Fibroblast of mammary gland (primary cell): ENCODE measurements around the gene KBTBD13.

ENCODE experiments used
- DNase-seq: peaks from one replicate; pipeline ENCODE4 v3.0.0-alpha.2; 2010; ENCODE audit warnings: low read depth
- H3K4me3 ChIP-seq: 2 replicates; pipeline ENCODE4 v1.5.1; 2011; ENCODE audit warnings: low read depth, mild to moderate bottlenecking, low read length, moderate library complexity; ENCODE audit not compliant: control insufficient read depth
- TF ChIP-seq, protein P1 (sequence below): conservative IDR thresholded peaks from 2 replicates; pipeline ENCODE4 v1.5.1; 2011; ENCODE audit warnings: low read depth, low read length, inconsistent platforms; ENCODE audit not compliant: control insufficient read depth, insufficient read depth

The KBTBD13 gene

DNA sequence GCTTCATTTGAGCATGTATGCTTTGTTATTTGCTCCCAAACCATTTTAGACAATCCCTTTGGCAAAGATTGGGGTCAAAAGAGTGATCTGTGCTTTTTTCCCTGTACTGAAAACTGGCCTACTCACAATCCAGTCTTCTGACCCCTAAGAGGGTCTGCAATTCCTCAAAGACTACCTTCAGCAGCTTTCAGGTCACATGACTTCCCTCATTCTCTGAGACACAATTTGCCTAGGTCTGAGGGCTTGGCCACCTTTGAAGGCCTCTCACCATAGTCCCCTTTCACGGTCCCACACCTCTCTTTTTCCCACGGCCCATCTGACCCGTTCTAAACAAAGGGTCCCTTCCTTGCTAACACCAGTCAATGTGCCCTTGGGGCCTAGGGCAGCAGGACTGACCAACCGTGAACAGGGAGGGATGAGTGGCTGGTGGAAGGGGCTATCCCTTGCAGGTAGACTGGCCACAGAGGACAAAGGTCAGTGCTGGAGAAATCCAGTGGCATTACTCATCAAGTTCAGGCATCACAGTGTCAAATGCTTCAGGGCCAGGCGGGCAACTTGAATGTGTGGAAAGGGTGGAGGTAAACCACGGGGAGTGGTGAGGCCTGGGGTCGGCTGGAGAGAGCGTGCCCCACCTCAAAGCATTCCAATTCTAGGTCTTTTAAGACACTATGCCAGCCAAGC, 19.5 kb upstream of the KBTBD13 start:
- H3K4me3 ChIP-seq: no peak overlapping the region
- TF ChIP-seq, protein P1, sequence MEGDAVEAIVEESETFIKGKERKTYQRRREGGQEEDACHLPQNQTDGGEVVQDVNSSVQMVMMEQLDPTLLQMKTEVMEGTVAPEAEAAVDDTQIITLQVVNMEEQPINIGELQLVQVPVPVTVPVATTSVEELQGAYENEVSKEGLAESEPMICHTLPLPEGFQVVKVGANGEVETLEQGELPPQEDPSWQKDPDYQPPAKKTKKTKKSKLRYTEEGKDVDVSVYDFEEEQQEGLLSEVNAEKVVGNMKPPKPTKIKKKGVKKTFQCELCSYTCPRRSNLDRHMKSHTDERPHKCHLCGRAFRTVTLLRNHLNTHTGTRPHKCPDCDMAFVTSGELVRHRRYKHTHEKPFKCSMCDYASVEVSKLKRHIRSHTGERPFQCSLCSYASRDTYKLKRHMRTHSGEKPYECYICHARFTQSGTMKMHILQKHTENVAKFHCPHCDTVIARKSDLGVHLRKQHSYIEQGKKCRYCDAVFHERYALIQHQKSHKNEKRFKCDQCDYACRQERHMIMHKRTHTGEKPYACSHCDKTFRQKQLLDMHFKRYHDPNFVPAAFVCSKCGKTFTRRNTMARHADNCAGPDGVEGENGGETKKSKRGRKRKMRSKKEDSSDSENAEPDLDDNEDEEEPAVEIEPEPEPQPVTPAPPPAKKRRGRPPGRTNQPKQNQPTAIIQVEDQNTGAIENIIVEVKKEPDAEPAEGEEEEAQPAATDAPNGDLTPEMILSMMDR: no peak
- no peak for DNase-seq

DNA sequence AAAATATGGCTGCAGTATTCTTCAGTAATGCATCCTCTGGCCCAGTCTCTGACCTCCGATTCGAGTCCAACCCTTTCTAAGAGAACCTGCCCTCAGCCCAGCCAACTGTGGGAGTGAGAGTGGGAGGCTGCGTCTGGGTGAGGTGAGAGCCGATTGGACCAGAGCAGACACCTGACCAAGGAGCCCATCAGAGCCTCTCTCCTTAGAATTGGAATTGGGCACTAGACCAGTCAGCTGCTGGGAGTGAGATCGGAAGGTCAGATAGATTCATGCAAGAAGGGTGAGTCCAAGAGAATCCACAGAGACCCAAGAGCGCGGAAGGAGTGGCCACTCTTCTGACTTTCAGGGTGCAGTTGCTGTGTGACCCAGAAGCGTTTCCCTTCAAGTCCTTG, 19.0 kb upstream of the KBTBD13 start:
- TF ChIP-seq, protein P1: no peak
- DNase-seq: no peak
- no peak overlapping the region for H3K4me3 ChIP-seq

DNA sequence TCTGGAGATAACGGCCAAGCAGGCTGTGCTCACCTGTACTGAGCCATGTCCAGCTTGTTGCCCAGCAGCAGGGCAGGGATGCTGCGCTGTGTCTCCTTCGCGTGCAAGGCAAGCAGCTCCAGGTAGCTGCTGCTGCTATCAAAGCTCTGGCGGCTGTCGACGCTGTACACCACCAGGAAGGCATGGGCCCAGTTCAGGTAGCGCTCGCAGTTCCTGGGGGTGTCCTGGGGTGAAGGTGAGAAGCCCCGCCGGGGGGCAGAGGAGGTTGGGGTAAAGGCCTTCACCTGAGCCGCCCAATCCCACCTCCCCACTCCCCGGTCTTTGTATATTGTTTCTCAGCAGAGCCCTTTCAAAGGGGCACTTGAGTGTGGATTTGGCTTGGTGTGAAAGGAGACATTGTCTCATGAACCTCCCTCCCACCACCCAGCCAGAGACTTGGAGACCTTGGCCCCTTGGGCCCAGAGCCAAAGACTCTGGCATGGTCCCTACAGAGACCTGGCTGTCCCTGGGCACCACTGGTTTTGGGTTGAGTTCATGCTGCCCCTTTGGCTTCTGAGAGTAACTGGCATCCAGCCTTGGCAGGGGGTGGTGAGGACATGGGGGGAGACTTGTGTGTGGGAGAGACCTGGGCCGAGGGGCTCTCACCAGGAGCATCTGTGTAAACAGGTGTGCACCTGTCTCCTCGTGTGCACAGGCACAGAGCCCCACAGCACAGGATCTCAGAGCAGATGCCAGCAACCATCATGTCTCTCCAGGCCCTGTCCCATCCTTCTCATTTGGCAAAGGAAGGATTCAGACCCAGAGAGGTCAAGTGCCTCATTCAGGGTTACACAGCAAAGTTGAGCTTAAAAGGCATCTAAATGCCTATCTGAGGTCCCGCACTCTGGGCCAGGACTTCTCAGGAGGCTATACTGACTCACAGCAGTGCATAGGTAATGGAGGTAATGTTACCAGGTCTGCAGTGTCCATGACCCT, 17.9 kb upstream of the KBTBD13 start:
- H3K4me3 ChIP-seq: no peak overlapping the region
- no peak for DNase-seq
- TF ChIP-seq, protein P1: no peak

DNA sequence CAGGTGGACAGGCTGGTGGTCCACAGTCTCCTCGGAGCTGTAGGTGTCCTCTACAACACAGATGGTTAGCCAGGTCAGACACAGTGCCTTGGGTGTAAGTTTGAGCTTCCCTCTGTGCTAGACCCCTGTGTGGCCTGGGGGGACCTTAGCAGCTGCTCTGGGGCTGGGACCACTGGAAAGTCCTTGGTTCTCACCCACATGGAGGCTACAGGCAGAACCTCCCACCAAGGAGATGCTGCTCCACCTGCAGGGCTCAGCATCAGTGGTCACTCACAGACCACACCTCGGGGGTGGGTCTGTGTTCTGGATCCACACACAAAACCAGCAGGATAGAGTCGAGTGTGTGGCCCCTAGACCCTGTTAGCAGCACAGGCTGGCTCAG, 17.2 kb upstream of the KBTBD13 start:
- no peak for DNase-seq
- H3K4me3 ChIP-seq: no peak overlapping the region
- TF ChIP-seq, protein P1: no peak

DNA sequence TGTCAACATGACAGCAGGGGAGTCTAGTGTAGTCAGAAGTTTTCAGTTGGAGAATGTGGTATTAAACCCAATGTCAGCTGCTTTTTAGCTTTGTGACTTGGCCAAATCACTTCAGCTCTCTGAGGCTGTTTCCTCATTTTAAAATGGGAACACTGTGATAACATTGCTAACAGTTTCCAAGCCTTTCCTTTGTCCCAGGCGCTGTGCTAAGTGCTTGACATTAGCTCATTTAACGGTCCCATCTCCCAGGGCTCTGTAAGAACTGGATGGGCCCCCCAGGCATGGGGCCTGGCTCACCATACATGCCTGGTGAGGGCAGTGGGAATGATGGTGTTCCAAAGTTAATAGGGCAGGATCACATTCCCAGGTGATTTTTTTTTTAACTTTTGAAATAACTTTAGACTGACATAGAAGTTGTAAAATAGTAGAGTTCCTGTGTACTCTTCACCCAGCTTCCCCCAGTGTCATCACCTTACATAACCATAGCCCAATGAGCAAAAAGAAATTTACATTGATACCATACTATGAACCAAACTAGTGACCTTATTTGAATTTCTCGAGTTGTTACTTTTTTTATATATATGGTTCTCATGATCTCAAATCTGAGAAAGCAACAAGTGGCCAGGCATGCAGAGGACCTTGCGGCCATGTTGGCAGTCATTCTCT, 16.5 kb upstream of the KBTBD13 start:
- no peak for DNase-seq
- TF ChIP-seq, protein P1: no peak
- H3K4me3 ChIP-seq: no peak overlapping the region

DNA sequence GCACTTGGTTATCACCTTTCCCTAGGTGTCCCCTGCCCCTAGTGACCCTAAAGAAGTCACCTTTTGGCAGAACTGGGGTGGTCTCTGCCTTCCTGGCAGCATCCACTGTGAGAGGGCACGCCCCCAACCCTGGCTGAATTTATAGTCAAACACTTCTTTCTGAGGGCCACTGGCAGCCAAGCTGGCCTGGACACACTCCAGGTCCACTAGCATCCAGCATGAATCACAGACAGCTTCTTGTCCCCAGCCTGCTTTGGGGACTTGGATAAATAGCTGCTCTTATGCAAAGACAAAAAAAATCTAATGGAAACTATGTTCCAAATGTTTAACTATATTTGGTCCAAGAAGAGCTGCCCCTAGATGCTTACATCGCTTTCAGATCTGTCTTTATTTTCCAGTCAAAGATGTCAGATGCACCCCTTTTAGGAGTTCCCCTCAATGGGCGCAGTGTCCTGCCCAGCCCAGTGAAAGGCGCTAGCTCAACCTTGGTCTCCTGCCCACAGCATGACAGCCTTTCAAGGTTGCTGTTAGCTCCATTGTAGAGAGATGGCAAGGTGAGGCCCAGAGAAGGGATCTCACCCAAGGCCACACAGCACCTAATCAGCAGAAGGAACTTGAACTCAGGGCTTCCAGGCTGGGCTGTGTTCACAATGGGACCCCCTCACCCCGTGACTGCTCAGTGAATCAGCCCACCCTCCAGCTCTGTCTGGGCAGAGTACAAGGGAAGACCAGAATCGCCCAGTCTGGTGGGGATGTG, 15.7 kb upstream of the KBTBD13 start:
- DNase-seq: no peak
- TF ChIP-seq, protein P1: no peak
- no peak overlapping the region for H3K4me3 ChIP-seq
